Measurements from ENCODE around the gene FBXO42. TPM values are rescaled to one million over a fixed set of nuclear protein-coding genes. Genes with fewer than 3 reads are reported as not detected.

The FBXO42 gene
- total RNA-seq, 1 donor from 2014 or later, result 19.0 TPM

DNA sequence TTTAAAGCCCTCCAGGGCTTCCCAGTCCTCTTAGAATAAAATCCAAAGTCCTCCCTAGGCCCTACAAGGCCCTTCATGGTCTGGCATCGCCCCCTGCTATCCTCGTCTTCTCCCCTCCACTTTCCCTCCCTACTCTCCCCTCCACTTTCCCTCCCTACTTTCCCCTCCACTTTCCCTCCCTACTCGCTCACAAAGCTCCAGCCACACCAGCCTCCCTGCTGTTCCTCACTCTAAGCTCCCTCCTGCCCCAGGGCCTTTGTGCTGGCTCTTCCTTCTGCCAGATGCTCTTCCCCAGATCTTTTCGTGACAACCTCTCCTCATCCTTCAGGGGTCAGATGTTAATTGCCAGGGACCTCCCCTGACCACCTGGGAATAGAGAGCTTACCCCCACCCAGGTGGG is 152.6 kb downstream of the FBXO42 start:
- H3K4me3 Mint-ChIP-seq, result no peak overlapping the region
- TF ChIP-seq CTCF (IDR thresholded peaks at IDR 0.05), result no peak
- no peak for DNase-seq
- H3K36me3 Mint-ChIP-seq (ENCODE audit: low read depth), result peaks cover 37% of the 10 kb centered on the region
- no peaks in the 10 kb centered on the region for H3K9me3 Mint-ChIP-seq
- no peaks in the 10 kb centered on the region for H3K4me1 Mint-ChIP-seq
- ChIA-PET CTCF (no interaction called here), POLR2A (no interaction called here)
- intact Hi-C loops (cut with micrococcal nuclease), result no loop called here
- H3K27ac Mint-ChIP-seq, result no peak overlapping the region
- no peaks in the 10 kb centered on the region for H3K27me3 Mint-ChIP-seq
- no peak for ATAC-seq (ENCODE audit: low read depth)

DNA sequence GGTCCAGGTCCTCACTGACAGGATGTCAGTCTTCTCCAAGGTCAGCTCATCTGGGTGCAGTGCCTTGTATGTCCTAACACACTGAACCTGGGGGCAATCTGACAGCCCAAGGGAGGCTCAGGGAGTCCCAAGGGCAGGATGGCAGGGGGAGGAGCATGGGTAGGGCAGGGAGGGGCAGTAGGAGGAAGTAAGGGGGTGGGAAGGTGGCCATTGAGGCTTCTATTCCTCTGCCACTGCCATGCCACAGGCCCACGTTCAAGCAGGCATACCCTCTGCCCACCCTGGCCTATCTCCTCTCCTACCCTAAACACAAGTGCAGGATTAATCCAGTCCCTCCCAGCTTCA is 153.2 kb downstream of the FBXO42 start:
- Mint-ChIP-seq H3K27ac (no peak overlapping the region), H3K4me3 (no peak overlapping the region), H3K9me3 (no peaks in the 10 kb centered on the region), H3K27me3 (no peaks in the 10 kb centered on the region), H3K36me3 (ENCODE audit: low read depth) (peaks cover 33% of the 10 kb centered on the region), H3K4me1 (no peaks in the 10 kb centered on the region)
- ATAC-seq (ENCODE audit: low read depth) (no peak), DNase-seq (no peak)
- TF ChIP-seq CTCF (IDR thresholded peaks at IDR 0.05), result no peak
- ChIA-PET POLR2A (no interaction called here), CTCF (no interaction called here)
- intact Hi-C loops (cut with micrococcal nuclease), result no loop called here

GRCh38 chr1:16198444-16199156 is 153.7 kb downstream of the FBXO42 start:
- no peak for TF ChIP-seq CTCF (IDR thresholded peaks at IDR 0.05)
- POLR2A ChIA-PET, result no interaction called here

DNA sequence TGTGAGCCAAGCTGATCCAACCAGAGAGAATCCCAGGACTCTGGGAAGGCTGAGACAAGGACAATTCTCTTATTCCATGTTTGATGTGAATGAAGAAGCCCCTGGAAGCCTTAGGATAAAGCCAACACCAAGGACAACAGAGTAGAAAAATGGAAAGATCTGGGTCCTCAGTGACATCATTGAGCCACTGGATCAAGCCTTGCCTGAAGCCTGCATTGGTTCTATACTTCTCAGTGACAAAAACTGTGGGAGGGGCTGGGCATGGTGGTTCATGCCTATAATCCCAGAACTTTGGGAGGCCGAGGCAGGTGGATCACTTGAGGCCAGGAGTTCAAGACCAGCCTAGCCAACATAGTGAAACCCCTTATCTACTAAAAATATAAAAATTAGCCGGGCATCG is 155.4 kb downstream of the FBXO42 start:
- POLR2A ChIA-PET, result no interaction called here
- ATAC-seq (ENCODE audit: low read depth), result no peak
- CTCF ChIA-PET, result no interaction called here
- no peak for TF ChIP-seq CTCF (IDR thresholded peaks at IDR 0.05)
- Mint-ChIP-seq H3K4me1 (no peaks in the 10 kb centered on the region), H3K4me3 (no peak overlapping the region), H3K27me3 (no peaks in the 10 kb centered on the region), H3K36me3 (ENCODE audit: low read depth) (peaks cover 20% of the 10 kb centered on the region), H3K27ac (no peak overlapping the region), H3K9me3 (no peaks in the 10 kb centered on the region)
- no peak for DNase-seq
- intact Hi-C loops (cut with micrococcal nuclease), result no loop called here

More at GRCh38 chr1:16198444-16199156, 153.7 kb downstream of the FBXO42 start:
- Mint-ChIP-seq H3K36me3 (ENCODE audit: low read depth) (peaks cover 30% of the 10 kb centered on the region), H3K4me1 (no peaks in the 10 kb centered on the region), H3K27me3 (no peaks in the 10 kb centered on the region), H3K4me3 (no peak overlapping the region), H3K27ac (peak overlapping the region; percentile 3), H3K9me3 (no peaks in the 10 kb centered on the region)
- DNase-seq (no peak), ATAC-seq (ENCODE audit: low read depth) (no peak)
- intact Hi-C loops (cut with micrococcal nuclease), result no loop called here
- CTCF ChIA-PET, result no interaction called here

Other genes starting within 250 kb of the FBXO42 start
- gene EPHA2, start 196.4 kb downstream of the FBXO42 start, total RNA-seq, result not detected in 2 replicates
- gene ARHGEF19, start 139.8 kb downstream of the FBXO42 start, total RNA-seq, result 7.6 and 7.7 TPM in 2 replicates
- gene CPLANE2, start 115.3 kb downstream of the FBXO42 start, total RNA-seq, result 5.0 and 5.1 TPM in 2 replicates
- gene SZRD1, start 14.8 kb upstream of the FBXO42 start, total RNA-seq, result 184 and 190 TPM in 2 replicates
- gene SPATA21, start 84.9 kb upstream of the FBXO42 start, total RNA-seq, result not detected in 2 replicates
- gene NECAP2, start 88.2 kb upstream of the FBXO42 start, total RNA-seq, result 85.5 and 88.4 TPM in 2 replicates
- 3,526 and 4,195 TPM in 2 replicates for gene RNU1-1, start 161.8 kb upstream of the FBXO42 start, total RNA-seq

Measured in activated B cell treated with CpG ODN at 0.5 μM for 24 hours (primary cell).